ENCODE results near the gene AFG3L2. TPM values are rescaled to one million over a fixed set of nuclear protein-coding genes. Genes with fewer than 3 reads are reported as not detected.

AFG3L2 gene
- total and polyA plus RNA-seq, 2 of the 8 experiments (the other 6 are each of a cell fraction or from before 2014, with no cell fraction given): 29.7 to 84.8 TPM

- H4K20me1 ChIP-seq (replicated peaks in 1 of 2; ENCODE audit: control insufficient read depth in 1 of 2, insufficient read depth in 2 of 2, low read length in 2 of 2): no peaks in the 10 kb centered on the region
- peak overlapping the region; percentile 31 to 63 (median 54) for H3K4me3 ChIP-seq (ENCODE audit: extremely low read depth in 1 of 4, insufficient read depth in 2 of 4, low read depth in 3 of 4, low read length in 4 of 4)
- no peak overlapping the region for H4K8ac ChIP-seq (ENCODE audit: extremely low read depth, insufficient read depth, low read length)
- peak overlapping the region; percentile 62 for H3K18ac ChIP-seq (ENCODE audit: extremely low read depth, low read length)
- no peak overlapping the region; the same call in 1 of the 2 replicates for H2AFZ ChIP-seq (ENCODE audit: low read length)
- H2BK120ac ChIP-seq (replicated peaks; ENCODE audit: low read depth, low read length): no peak overlapping the region
- no peaks in the 10 kb centered on the region for H3K79me2 ChIP-seq (ENCODE audit: control insufficient read depth in 1 of 2, insufficient read depth in 2 of 2, low read length in 2 of 2)
- H2BK15ac ChIP-seq (ENCODE audit: low read length): peak overlapping the region; percentile 46; the same call in 1 of the 2 replicates
- ChIA-PET POLR2A (ENCODE audit: partially characterized antibody) (interaction anchor here (0.8 to 7.1 kb wide), 8 partner anchors 8 to 415 kb away, joined by 3 to 49 read pairs (median 4); partner anchors contain the start of genes AFG3L2, CEP76, PSMG2 and TUBB6), CTCF (ENCODE audit: partially characterized antibody) (interaction anchor here (1.1 to 3.8 kb wide), 11 partner anchors 8 to 106 kb away, joined by 3 to 20 read pairs (median 4); no protein-coding TSS in a partner anchor)
- H3K56ac ChIP-seq (replicated peaks; ENCODE audit: insufficient read length, low read depth, low read length): no peak overlapping the region
- TF ChIP-seq RBBP5 (IDR thresholded peaks at IDR 0.05; ENCODE audit: borderline replicate concordance, low read depth, low read length) (peak; percentile 40; the same call in 1 of the 2 replicates), HDAC6 (IDR thresholded peaks at IDR 0.05; ENCODE audit: low read depth, low read length) (no peak), MAX (IDR thresholded peaks at IDR 0.05) (peak; percentile 92), E2F6 (IDR thresholded peaks at IDR 0.05) (peak; percentile 89), EZH2 (IDR thresholded peaks at IDR 0.05; ENCODE audit: low read depth, low read length, severe bottlenecking) (peak; percentile 55), TBP (IDR thresholded peaks at IDR 0.05; ENCODE audit: low read depth, low read length) (peak; percentile 4; the same call in 1 of the 2 replicates), SP1 (IDR thresholded peaks at IDR 0.05; ENCODE audit: low read depth, low read length) (no peak)
- H3K4me2 ChIP-seq (ENCODE audit: insufficient read depth in 1 of 2, low read depth in 2 of 2, low read length in 2 of 2): peak overlapping the region; percentile 88 to 94
- H4K5ac ChIP-seq (ENCODE audit: insufficient read length, low read depth, low read length): no peak overlapping the region
- H3K4ac ChIP-seq (replicated peaks; ENCODE audit: insufficient read length, low read depth, low read length): no peak overlapping the region
- 0 out of 2 replicates have a peak overlapping the region, but pooled peaks have one; percentile 2 for H2BK12ac ChIP-seq (ENCODE audit: low read depth, low read length)
- no peak overlapping the region for H3K27ac ChIP-seq (ENCODE audit: low read depth, low read length)
- H3K4me1 ChIP-seq (replicated peaks in 1 of 4; ENCODE audit: control insufficient read depth in 3 of 4, insufficient read depth in 4 of 4, low read length in 3 of 4): peaks cover 0 to 10% (median 6%) of the 10 kb centered on the region in 4 experiments; a peak in 5 of 7 replicates
- H3K36me3 ChIP-seq (ENCODE audit: control insufficient read depth in 2 of 4, insufficient read depth in 4 of 4, low read length in 3 of 4): no peaks in the 10 kb centered on the region
- H3K23me2 ChIP-seq (ENCODE audit: low read depth, low read length): peaks cover 13% of the 10 kb centered on the region
- no peak overlapping the region for H2BK20ac ChIP-seq (ENCODE audit: low read length)
- DNase-seq (ENCODE audit: low read depth in 1 of 2, low spot score in 2 of 2) (no peak), FAIRE-seq (no peak)
- WGBS, 2 experiments (ENCODE audit: extremely low coverage in 1 of 2, insufficient coverage in 1 of 2, insufficient read length in 1 of 2, insufficient replicate concordance in 2 of 2, low coverage in 1 of 2, low lambda C conversion rate in 2 of 2, missing lambda C conversion rate in 1 of 2): 4% methylated on average over 37 of the region's 37 CpGs; no CpG with 5 or more reads in 1 of the 2 experiments
- no peak overlapping the region for H3K9ac ChIP-seq (replicated peaks in 1 of 4; ENCODE audit: extremely low read depth in 1 of 4, low read depth in 3 of 4, low read length in 3 of 4)
- H2AK5ac ChIP-seq (ENCODE audit: low read depth, low read length): no peak overlapping the region
- no peak overlapping the region for H3K14ac ChIP-seq (ENCODE audit: insufficient read length)
- peak overlapping the region; percentile 52; the same call in 1 of the 2 replicates for H2BK5ac ChIP-seq (ENCODE audit: low read depth, low read length)
- no peak overlapping the region for H3K23ac ChIP-seq (ENCODE audit: insufficient read length)
- no peaks in the 10 kb centered on the region for H3K9me3 ChIP-seq (ENCODE audit: insufficient read depth in 2 of 2, low read depth in 1 of 2, low read length in 1 of 2)
- no peak overlapping the region for H4K91ac ChIP-seq (replicated peaks; ENCODE audit: insufficient read length, low read length)
- no peaks in the 10 kb centered on the region; the same call in 1 of the 2 replicates for H3K79me1 ChIP-seq (ENCODE audit: low read depth, low read length)
- peaks cover 2 to 29% (median 20%) of the 10 kb centered on the region in 4 experiments; a peak in 6 of 7 replicates for H3K27me3 ChIP-seq (replicated peaks in 1 of 4; ENCODE audit: control insufficient read depth in 3 of 4, extremely low read depth in 1 of 4, insufficient read depth in 3 of 4, low read length in 3 of 4)
These were observed 89.8 kb downstream of the AFG3L2 start for GRCh38 chr18:12287131-12287681.

Data from H1 (cell line).